Activated T-helper 17 cell treated with anti-CD3 and anti-CD28 coated beads, Interleukin-2, amount 50 U/mL, for 72 hours (primary cell): ENCODE results near the gene HS2ST1. TPM values are rescaled to one million over a fixed set of nuclear protein-coding genes. Genes with fewer than 3 reads are reported as not detected.

Source experiments
- ATAC-seq: fragments of 150-1000 bp; cut with Tn5 transposase; replicated peaks from 2 replicates; pipeline ENCODE4 v1.10.0; 2021; ENCODE audit warnings: mild to moderate bottlenecking, moderate library complexity
- H3K27ac Mint-ChIP-seq: one replicate; pipeline ENCODE4 v1.8.0; 2022; ENCODE audit warnings: mixed read lengths
- H3K27me3 Mint-ChIP-seq: one replicate; pipeline ENCODE4 v1.8.0; 2022; ENCODE audit warnings: mixed read lengths
- H3K36me3 Mint-ChIP-seq: one replicate; pipeline ENCODE4 v1.8.0; 2022; ENCODE audit warnings: low read depth, mild to moderate bottlenecking, mixed read lengths
- H3K4me1 Mint-ChIP-seq: one replicate; pipeline ENCODE4 v1.8.0; 2022; ENCODE audit warnings: mixed read lengths
- H3K4me3 Mint-ChIP-seq: one replicate; pipeline ENCODE4 v1.8.0; 2022; ENCODE audit warnings: mild to moderate bottlenecking, mixed read lengths
- H3K9me3 Mint-ChIP-seq: one replicate; pipeline ENCODE4 v1.8.0; 2022; ENCODE audit warnings: mixed read lengths
- total RNA-seq, 2 donors: library from RNA; stranded (reverse); gene quantifications; one replicate each; pipeline ENCODE4 v1.2.3, GENCODE V29; 2022

Gene HS2ST1
- total RNA-seq, 2 donors from 2014 or later: 12.8 to 18.5 TPM

DNA sequence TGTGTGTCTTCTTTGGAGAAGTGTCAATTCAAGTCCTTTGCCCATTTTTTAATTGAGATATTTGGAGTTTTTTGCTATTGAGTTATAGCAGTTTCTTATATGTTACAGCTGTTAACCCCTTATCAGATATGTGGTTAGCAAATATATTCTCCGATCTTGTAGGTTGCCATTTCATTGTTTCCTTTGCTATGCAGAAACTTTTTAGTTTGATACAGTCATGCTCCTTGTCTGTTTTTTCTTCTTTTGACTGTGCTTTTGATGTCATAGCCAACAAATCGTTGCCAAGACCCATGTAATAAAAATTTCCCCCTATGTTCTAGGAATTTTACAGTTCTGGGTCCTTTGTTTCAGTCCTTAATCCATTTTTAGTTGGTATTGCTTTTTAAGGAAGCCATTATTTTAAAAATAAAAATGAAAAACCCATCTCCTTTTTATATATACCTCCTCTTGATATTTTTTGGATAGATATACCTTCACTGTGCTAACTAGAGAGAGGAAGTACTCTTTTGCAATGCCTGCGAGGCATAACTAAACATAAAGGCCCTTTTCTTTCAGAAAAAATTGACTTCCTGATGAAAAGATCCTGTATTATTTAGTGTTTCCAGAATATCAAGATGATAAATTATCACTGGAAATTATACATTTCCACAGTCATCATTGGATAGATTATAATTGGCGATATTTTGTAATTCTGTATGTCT is 127.8 kb downstream of the HS2ST1 start:
- H3K4me1 Mint-ChIP-seq: peaks cover 20% of the 10 kb centered on the region

DNA sequence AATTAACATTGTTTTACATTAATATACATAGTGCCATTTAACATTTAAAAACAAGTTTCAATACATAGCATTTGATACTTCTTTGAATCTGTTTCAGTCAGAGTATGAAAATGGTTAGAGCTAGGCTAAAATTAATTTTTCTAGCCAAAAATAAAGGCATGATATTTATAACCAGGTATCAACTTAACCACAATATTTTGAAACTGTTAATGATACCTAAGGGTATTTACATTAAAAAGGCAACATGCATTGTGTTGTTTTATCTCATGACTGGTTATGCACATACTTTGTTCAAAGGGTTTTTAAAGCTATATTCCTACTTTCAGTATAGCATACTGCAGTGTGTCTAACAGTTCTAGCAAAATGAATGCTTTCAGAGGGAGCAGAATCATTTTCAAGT is 130.0 kb downstream of the HS2ST1 start:
- Mint-ChIP-seq H3K4me1 (peaks cover 21% of the 10 kb centered on the region), H3K27ac (peak overlapping the region; percentile 66), H3K9me3 (no peaks in the 10 kb centered on the region), H3K4me3 (peak overlapping the region; percentile 70), H3K36me3 (no peaks in the 10 kb centered on the region), H3K27me3 (no peaks in the 10 kb centered on the region)
- no peak for ATAC-seq

More for the DNA sequence above, 127.8 kb downstream of the HS2ST1 start:
- Mint-ChIP-seq H3K4me3 (no peak overlapping the region), H3K27ac (no peak overlapping the region), H3K9me3 (no peaks in the 10 kb centered on the region), H3K27me3 (no peaks in the 10 kb centered on the region), H3K36me3 (no peaks in the 10 kb centered on the region)
- no peak for ATAC-seq

DNA sequence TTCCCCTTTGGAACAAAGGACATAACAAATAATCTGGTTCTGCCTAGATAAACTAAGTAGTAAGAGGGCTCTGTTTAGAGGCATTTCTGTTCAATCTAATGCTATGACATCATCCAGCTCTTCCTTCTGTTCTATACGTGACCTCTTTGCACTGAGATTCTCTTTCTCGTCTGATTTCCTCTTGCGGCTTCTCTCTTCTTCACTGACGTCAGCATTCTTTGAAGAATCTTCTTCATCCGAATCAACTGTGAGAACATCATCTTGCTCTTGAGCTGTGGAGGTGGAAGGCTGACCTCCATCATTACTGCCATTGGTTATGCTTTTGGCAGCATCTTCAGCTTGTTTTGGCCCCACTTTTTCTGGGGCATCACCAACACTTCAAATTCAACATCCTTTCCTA is 130.4 kb downstream of the HS2ST1 start:
- peak overlapping the region; percentile 70 for H3K4me3 Mint-ChIP-seq
- no peaks in the 10 kb centered on the region for H3K9me3 Mint-ChIP-seq
- peak; percentile 74 for ATAC-seq
- H3K36me3 Mint-ChIP-seq: no peaks in the 10 kb centered on the region
- no peaks in the 10 kb centered on the region for H3K27me3 Mint-ChIP-seq
- peak overlapping the region; percentile 66 for H3K27ac Mint-ChIP-seq
- H3K4me1 Mint-ChIP-seq: peaks cover 25% of the 10 kb centered on the region

DNA sequence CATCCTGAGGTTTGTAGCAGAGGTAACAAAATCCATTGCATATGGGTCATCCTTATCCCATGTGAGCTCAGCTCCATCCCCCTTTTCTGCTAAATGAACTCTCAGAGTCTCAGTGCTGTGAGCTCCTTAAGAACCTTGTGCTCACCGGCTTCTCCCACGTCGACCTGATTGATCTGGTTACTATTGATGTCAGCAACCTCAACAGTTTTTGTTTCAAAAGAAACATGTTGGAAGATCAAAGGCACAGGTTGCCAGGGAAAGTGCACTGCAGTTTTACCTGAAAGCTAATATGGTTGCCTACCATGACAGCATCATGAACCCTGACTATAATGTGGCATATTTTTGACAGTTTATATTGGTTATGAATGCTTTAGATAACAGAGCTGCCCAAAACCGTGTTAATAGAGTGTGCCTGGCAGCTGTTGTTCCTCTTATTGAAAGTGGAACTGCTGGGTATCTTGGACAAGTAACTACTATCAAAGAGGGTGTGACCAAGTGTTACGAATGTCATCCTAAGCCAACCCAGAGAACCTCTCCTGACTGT is 131.4 kb downstream of the HS2ST1 start:
- Mint-ChIP-seq H3K9me3 (no peaks in the 10 kb centered on the region), H3K27me3 (no peaks in the 10 kb centered on the region), H3K27ac (peak overlapping the region; percentile 85), H3K4me3 (peak overlapping the region; percentile 70), H3K4me1 (peaks cover 23% of the 10 kb centered on the region), H3K36me3 (no peaks in the 10 kb centered on the region)
- ATAC-seq: peak; percentile 83

DNA sequence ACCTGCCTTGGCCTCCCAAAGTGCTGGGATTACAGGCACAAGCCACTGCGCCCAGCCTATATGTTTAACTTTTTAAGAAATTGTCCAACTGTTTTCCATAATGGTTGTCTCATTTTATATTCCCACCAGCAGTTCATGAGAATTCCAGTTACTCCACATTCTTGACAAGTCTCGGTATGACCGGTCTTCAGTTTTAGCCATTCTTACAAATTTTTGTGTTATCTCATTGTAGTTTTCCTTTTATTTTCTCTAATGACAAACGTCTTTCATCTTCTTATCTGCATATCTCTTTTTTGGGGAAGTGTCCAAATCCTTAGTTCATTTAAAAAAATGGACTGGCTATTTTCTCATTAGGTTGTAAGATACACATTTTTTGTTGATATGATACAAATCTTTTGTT is 132.5 kb downstream of the HS2ST1 start:
- Mint-ChIP-seq H3K4me1 (peaks cover 23% of the 10 kb centered on the region), H3K27me3 (no peaks in the 10 kb centered on the region), H3K9me3 (no peaks in the 10 kb centered on the region), H3K4me3 (no peak overlapping the region), H3K36me3 (no peaks in the 10 kb centered on the region), H3K27ac (no peak overlapping the region)
- no peak for ATAC-seq

DNA sequence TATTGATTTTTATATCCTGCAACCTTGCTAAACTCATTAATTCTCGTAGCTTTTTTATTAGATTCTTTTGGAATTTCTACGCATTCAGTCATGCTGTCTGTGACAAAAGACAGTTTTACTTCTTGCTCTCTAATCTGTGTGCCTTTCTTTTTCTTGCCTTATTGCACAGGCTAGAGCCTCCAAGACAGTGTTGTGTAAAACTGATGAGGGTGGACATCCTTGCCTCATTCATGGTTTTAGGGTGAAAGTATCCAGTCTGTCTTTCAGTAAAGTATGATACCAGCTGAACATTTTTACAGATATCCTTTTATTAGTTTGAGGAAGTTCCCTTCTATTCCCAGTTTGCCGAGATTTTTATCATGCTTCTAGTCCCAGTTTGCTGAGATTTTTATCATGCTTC is 133.8 kb downstream of the HS2ST1 start:
- Mint-ChIP-seq H3K4me1 (peaks cover 23% of the 10 kb centered on the region), H3K9me3 (no peaks in the 10 kb centered on the region), H3K27me3 (no peaks in the 10 kb centered on the region), H3K4me3 (no peak overlapping the region), H3K27ac (no peak overlapping the region), H3K36me3 (no peaks in the 10 kb centered on the region)
- ATAC-seq: no peak

DNA sequence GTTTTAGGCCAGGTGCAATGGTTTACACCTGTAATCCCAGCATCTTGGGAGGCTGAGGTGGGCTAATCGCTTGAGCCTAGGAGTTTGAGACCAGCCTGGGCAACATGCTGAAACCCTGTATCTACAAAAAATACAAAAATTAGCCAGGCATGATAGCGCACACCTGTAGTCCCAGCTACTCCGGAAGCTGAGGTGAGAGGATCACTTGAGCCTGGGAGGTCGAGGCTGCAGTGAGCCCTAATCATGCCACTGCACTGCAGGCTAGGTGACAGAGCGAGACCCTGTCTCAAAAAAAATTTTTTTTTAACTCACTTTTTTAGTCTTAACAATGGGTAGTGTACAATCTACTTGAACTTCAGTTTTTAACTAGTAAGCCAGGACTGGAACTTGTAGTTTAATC is 137.5 kb downstream of the HS2ST1 start:
- no peak overlapping the region for H3K27ac Mint-ChIP-seq
- peaks cover 8% of the 10 kb centered on the region for H3K4me1 Mint-ChIP-seq
- H3K27me3 Mint-ChIP-seq: no peaks in the 10 kb centered on the region
- H3K4me3 Mint-ChIP-seq: no peak overlapping the region
- peaks cover 5% of the 10 kb centered on the region for H3K9me3 Mint-ChIP-seq
- ATAC-seq: no peak
- no peaks in the 10 kb centered on the region for H3K36me3 Mint-ChIP-seq

DNA sequence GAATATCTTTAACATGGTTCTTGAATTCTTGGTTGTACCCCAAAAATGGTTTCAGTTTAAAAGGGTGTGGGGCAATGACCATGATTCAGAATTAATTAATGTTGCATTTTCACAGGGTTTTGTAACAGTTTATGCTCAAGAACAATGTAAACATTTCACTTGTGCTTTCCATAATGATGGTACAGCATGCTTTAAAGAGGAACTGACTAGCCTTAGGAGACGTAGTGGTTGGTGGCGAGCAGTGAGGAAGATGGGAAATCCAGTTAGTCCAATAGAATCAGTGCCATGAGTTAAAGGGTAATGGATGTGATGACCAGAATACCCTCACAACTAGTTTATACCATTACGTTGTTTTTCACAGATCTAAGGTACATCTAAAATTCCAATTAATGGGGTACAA is 138.0 kb downstream of the HS2ST1 start:
- Mint-ChIP-seq H3K4me3 (no peak overlapping the region), H3K9me3 (peaks cover 5% of the 10 kb centered on the region), H3K4me1 (peaks cover 8% of the 10 kb centered on the region), H3K27ac (no peak overlapping the region), H3K27me3 (no peaks in the 10 kb centered on the region), H3K36me3 (no peaks in the 10 kb centered on the region)
- no peak for ATAC-seq

DNA sequence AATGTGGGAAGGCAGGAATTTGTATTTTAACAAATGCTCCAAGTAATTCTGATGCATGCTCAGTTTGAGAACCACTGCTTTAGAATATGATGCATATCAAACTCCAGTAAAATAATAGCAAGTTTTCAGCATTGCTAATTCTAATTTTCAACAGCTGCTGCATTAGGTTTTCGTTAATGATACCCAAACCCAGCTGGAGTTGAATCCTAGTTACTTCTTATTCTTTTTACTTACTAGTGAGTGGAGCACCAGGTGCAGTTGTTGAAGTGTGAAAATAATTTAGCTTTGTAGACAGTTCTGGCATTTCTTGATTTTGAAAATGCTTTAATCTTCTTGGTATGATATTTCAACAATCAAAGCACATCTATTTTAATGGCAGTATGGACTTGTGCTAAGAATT is 138.5 kb downstream of the HS2ST1 start:
- Mint-ChIP-seq H3K4me1 (peaks cover 8% of the 10 kb centered on the region), H3K4me3 (no peak overlapping the region), H3K9me3 (peaks cover 5% of the 10 kb centered on the region), H3K27ac (no peak overlapping the region), H3K27me3 (no peaks in the 10 kb centered on the region), H3K36me3 (no peaks in the 10 kb centered on the region)
- ATAC-seq: no peak

DNA sequence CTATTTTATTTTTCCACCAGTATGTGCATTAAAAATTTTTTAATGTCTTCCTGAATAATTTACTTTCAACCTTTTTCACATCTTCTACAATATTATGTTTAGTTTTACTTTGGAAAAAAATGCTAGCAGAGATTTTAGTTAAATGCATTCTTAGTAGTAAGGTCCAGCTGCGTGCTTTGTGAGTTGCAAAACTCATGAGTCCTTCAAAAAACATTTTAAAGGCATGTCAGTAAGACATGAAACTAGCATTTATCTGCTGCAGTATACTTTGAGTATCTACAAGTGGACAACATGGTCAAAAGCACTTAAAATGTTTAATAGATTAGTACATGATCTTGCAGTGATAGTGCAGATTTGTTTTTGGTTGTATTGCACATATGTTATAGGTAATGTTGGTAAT is 139.0 kb downstream of the HS2ST1 start:
- no peak overlapping the region for H3K4me3 Mint-ChIP-seq
- H3K4me1 Mint-ChIP-seq: peaks cover 8% of the 10 kb centered on the region
- H3K27ac Mint-ChIP-seq: no peak overlapping the region
- no peak for ATAC-seq
- no peaks in the 10 kb centered on the region for H3K36me3 Mint-ChIP-seq
- H3K9me3 Mint-ChIP-seq: peaks cover 5% of the 10 kb centered on the region
- no peaks in the 10 kb centered on the region for H3K27me3 Mint-ChIP-seq

DNA sequence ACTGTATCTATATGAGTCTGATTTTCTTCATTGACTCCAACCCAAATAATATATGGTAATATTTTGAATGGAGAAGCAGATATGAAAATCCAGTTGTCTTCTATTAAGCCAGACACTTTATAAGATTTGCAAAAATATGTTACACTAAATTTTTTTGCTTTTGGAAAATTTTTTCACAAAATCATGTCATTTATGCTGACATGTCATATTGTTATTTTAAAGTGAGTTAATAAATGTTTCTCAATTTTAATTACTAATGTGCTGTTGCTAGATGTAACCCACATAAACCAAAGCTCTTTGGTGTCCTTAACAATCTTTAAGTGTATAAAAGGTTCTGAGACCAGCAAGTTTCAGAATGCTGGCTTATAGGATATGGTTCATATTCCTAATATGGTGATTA is 142.5 kb downstream of the HS2ST1 start:
- Mint-ChIP-seq H3K27ac (no peak overlapping the region), H3K9me3 (peaks cover 5% of the 10 kb centered on the region), H3K36me3 (no peaks in the 10 kb centered on the region), H3K4me1 (peaks cover 5% of the 10 kb centered on the region), H3K4me3 (no peak overlapping the region), H3K27me3 (no peaks in the 10 kb centered on the region)
- no peak for ATAC-seq

DNA sequence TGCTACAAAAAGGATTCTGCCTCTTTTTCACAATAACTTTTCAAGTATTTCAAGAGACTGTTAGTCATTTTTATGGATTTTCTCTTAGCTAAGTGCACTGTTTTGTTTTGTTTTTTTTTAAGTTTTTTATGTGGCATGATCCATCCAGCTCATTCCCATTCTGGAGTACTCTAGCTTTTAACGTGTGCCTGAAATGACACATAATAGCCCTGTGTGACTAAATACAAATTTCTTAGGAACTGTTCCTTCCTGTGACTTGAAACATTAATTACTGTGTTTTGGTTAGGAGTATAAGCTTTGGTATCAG is 143.9 kb downstream of the HS2ST1 start:
- H3K27me3 Mint-ChIP-seq: no peaks in the 10 kb centered on the region
- H3K4me1 Mint-ChIP-seq: peaks cover 6% of the 10 kb centered on the region
- H3K36me3 Mint-ChIP-seq: no peaks in the 10 kb centered on the region
- H3K27ac Mint-ChIP-seq: peak overlapping the region; percentile 2
- H3K4me3 Mint-ChIP-seq: peak overlapping the region; percentile 3
- H3K9me3 Mint-ChIP-seq: peaks cover 10% of the 10 kb centered on the region
- ATAC-seq: no peak

DNA sequence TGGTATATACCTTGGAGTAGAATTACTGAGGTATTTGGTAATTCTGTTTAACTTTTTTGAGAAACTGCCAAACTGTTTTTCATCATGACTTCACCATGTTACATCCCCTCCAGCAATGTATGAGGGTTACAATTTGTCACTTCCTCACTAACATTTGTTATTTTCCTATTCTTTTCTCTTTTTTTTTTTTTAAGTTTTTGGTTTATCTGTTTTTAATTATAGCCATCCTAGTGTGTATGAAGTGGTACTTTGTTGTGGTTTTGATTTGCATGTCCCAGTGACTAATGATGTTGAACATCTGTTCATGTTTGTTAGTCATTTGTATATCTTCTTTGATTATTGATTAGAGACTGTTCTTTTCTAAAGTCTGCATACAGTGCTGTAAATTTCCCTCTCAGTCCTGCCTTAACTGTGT is 147.3 kb downstream of the HS2ST1 start:
- Mint-ChIP-seq H3K27ac (peak overlapping the region; percentile 68), H3K36me3 (no peaks in the 10 kb centered on the region), H3K9me3 (peaks cover 10% of the 10 kb centered on the region), H3K27me3 (no peaks in the 10 kb centered on the region), H3K4me1 (peaks cover 16% of the 10 kb centered on the region), H3K4me3 (no peak overlapping the region)
- ATAC-seq: peak; percentile 91

DNA sequence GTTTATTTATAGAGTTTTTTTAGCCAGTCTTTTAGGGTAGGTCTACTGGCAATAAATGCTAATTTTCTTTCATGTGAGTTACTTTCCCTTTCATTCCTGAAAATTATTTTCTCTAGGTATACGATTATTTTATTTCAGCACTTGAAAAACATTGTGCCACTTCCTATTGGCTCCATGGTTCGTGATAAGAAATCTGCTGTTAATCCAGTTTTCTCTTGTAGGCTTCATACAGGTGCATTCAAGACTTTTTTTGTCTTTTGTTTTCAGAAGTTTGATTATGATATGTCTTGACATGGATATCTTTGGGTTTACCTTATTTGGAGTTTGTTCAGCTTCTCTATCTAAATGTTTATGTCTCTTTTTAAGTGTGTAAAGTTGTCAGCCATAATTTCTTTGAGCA is 148.3 kb downstream of the HS2ST1 start:
- H3K36me3 Mint-ChIP-seq: no peaks in the 10 kb centered on the region

DNA sequence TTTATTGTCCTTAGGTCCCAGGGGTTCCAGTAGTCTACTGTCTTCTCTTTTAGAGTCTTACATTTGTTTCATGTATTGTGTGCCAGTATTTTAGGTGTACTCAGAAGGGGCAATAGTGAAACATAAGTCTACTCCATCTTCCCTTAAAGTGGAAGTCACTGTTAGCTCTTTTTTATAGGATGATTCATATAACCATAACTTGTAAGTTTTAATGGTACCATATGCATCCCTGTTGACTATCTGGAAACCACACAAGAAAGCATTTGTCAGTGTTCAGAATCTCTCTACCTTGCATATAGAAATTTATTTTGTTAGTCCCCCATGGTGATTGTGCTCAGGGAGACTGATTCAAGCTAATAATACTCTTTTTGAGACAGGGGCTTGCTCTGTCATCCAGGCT is 149.9 kb downstream of the HS2ST1 start:
- no peak for ATAC-seq
- Mint-ChIP-seq H3K4me3 (no peak overlapping the region), H3K27me3 (no peaks in the 10 kb centered on the region), H3K27ac (peak overlapping the region; percentile 54), H3K36me3 (no peaks in the 10 kb centered on the region), H3K4me1 (peaks cover 16% of the 10 kb centered on the region), H3K9me3 (peaks cover 10% of the 10 kb centered on the region)

More for the DNA sequence above, 148.3 kb downstream of the HS2ST1 start:
- ATAC-seq: no peak
- H3K4me1 Mint-ChIP-seq: peaks cover 16% of the 10 kb centered on the region
- peaks cover 10% of the 10 kb centered on the region for H3K9me3 Mint-ChIP-seq
- H3K27ac Mint-ChIP-seq: peak overlapping the region; percentile 54
- H3K4me3 Mint-ChIP-seq: no peak overlapping the region
- no peaks in the 10 kb centered on the region for H3K27me3 Mint-ChIP-seq
